ENCODE data around the gene KBTBD12.

GRCh38 chr3:127886231-127886955, 28.6 kb upstream of the KBTBD12 start:
- no peak for TF ChIP-seq POLR2AphosphoS5 (IDR thresholded peaks at IDR 0.05; ENCODE audit: low read depth, low read length)
- no peak for TF ChIP-seq POLR2A (IDR thresholded peaks at IDR 0.05; ENCODE audit: low read depth, low read length)
- no peak for TF ChIP-seq SPI1 (IDR thresholded peaks at IDR 0.05; ENCODE audit: low read depth, low read length)
- no peak for TF ChIP-seq TAF1 (IDR thresholded peaks at IDR 0.05; ENCODE audit: low read depth, low read length)

Data from GM12891 (cell line).